GM23338 (cell line): ENCODE data around the gene CCNY. TPM values are rescaled to one million over a fixed set of nuclear protein-coding genes. Genes with fewer than 3 reads are reported as not detected.

ENCODE experiments used
- ATAC-seq: fragments of 200-7000 bp; cut with Tn5 transposase; 3 replicates; pipeline ENCODE4 v1.9.1; 2020
- DNase-seq: peaks from one replicate; pipeline ENCODE4 v3.0.0-alpha.2; 2015; ENCODE audit warnings: low spot score
- H2AFZ ChIP-seq: fragments of 200-600 bp; sonication (generic); 2 replicates; pipeline ENCODE4 v1.8.0; 2016; ENCODE audit warnings: antibody characterized with exemption, mild to moderate bottlenecking, moderate library complexity
- H3F3A ChIP-seq: fragments of 200-600 bp; sonication (generic); replicated peaks from 2 replicates; pipeline ENCODE4 v1.8.0; 2017; ENCODE audit warnings: antibody characterized with exemption, mixed run types, low read depth
- H3K27ac ChIP-seq: fragments of 200-600 bp; sonication (generic); 2 replicates; pipeline ENCODE4 v1.6.1; 2016; ENCODE audit warnings: low read depth
- H3K27me3 ChIP-seq: fragments of 200-600 bp; sonication (generic); 2 replicates; pipeline ENCODE4 v1.8.0; 2016; ENCODE audit warnings: mild to moderate bottlenecking, mixed run types, moderate library complexity; ENCODE audit not compliant: insufficient read depth
- H3K36me3 ChIP-seq: fragments of 200-600 bp; sonication (generic); 2 replicates; pipeline ENCODE4 v1.8.0; 2016; ENCODE audit warnings: mild to moderate bottlenecking; ENCODE audit not compliant: insufficient read depth
- H3K4me1 ChIP-seq: fragments of 200-600 bp; sonication (generic); 2 replicates; pipeline ENCODE4 v1.8.0; 2016; ENCODE audit warnings: mild to moderate bottlenecking, moderate library complexity; ENCODE audit not compliant: insufficient read depth
- H3K4me2 ChIP-seq: fragments of 200-600 bp; sonication (generic); 2 replicates; pipeline ENCODE4 v1.7.1; 2017; ENCODE audit warnings: mixed run types
- H3K4me3 ChIP-seq: fragments of 200-600 bp; sonication (generic); 2 replicates; pipeline ENCODE4 v1.6.1; 2016; ENCODE audit warnings: mixed run types
- H3K79me2 ChIP-seq: fragments of 200-600 bp; sonication (generic); replicated peaks from 2 replicates; pipeline ENCODE4 v1.8.0; 2017; ENCODE audit warnings: mild to moderate bottlenecking; ENCODE audit not compliant: insufficient read depth
- H3K9me2 ChIP-seq: fragments of 200-600 bp; sonication (generic); 2 replicates; pipeline ENCODE4 v1.8.0; 2017; ENCODE audit not compliant: insufficient read depth
- H4K20me1 ChIP-seq: fragments of 200-600 bp; sonication (generic); replicated peaks from 2 replicates; pipeline ENCODE4 v1.8.0; 2017; ENCODE audit warnings: mild to moderate bottlenecking; ENCODE audit not compliant: insufficient read depth
- H3K27ac Mint-ChIP-seq: 2 replicates; pipeline ENCODE4 v1.8.0; 2020; ENCODE audit warnings: inconsistent platforms, mild to moderate bottlenecking, moderate library complexity, mixed read lengths
- H3K27me3 Mint-ChIP-seq: 3 replicates; pipeline ENCODE4 v1.8.0; 2022; ENCODE audit warnings: low read depth, mild to moderate bottlenecking, moderate library complexity, mixed read lengths, inconsistent platforms; ENCODE audit not compliant: insufficient read depth, poor library complexity
- H3K36me3 Mint-ChIP-seq: 3 replicates; pipeline ENCODE4 v1.8.0; 2021; ENCODE audit warnings: low read depth, mild to moderate bottlenecking, inconsistent platforms, moderate library complexity, mixed read lengths
- H3K4me1 Mint-ChIP-seq: 3 replicates; pipeline ENCODE4 v1.8.0; 2020; ENCODE audit warnings: mild to moderate bottlenecking, inconsistent platforms, mixed read lengths
- H3K4me3 Mint-ChIP-seq: 3 replicates; pipeline ENCODE4 v1.8.0; 2021; ENCODE audit warnings: moderate library complexity, mild to moderate bottlenecking, inconsistent platforms, mixed read lengths
- H3K9me3 Mint-ChIP-seq: 3 replicates; pipeline ENCODE4 v1.8.0; 2020; ENCODE audit warnings: moderate library complexity, mild to moderate bottlenecking, inconsistent platforms, mixed read lengths
- CREB1 ChIP-seq: fragments of 250-450 bp; sonication (Bioruptor Pico); IDR thresholded peaks from 2 replicates; pipeline ENCODE4 v1.5.0; 2020; ENCODE audit warnings: low read depth, mild to moderate bottlenecking, moderate library complexity
- EZH2 ChIP-seq: fragments of 200-600 bp; sonication (generic); IDR thresholded peaks from one replicate; pipeline ENCODE4 v1.8.0; 2017; ENCODE audit warnings: antibody characterized with exemption, mild to moderate bottlenecking, low read depth; ENCODE audit not compliant: unreplicated experiment
- JUNB ChIP-seq: IDR thresholded peaks from one replicate; pipeline ENCODE4 v1.6.1; 2016; ENCODE audit warnings: antibody characterized with exemption; ENCODE audit not compliant: unreplicated experiment
- NANOG ChIP-seq: IDR thresholded peaks from 2 replicates; pipeline ENCODE4 v1.6.1; 2016; ENCODE audit warnings: antibody characterized with exemption, borderline replicate concordance
- POLR2AphosphoS5 ChIP-seq: IDR thresholded peaks from 2 replicates; pipeline ENCODE4 v1.6.1; 2016; ENCODE audit warnings: antibody characterized with exemption, low read depth
- STAT1 ChIP-seq: IDR thresholded peaks from one replicate; pipeline ENCODE4 v1.6.1; 2016; ENCODE audit warnings: antibody characterized with exemption; ENCODE audit not compliant: unreplicated experiment
- ZNF114 ChIP-seq: fragments of 250-450 bp; sonication (Bioruptor Pico); IDR thresholded peaks from 2 replicates; pipeline ENCODE4 v1.5.0; 2020; ENCODE audit warnings: mild to moderate bottlenecking, moderate library complexity
- ZNF331 ChIP-seq: fragments of 250-450 bp; sonication (Bioruptor Pico); IDR thresholded peaks from 2 replicates; pipeline ENCODE4 v1.5.0; 2020; ENCODE audit warnings: low read depth, mild to moderate bottlenecking, moderate library complexity
- polyA plus RNA-seq: library from polyadenylated mRNA; unstranded; fragments of >200 nt; fragmentation: Nextera tagmentation; extraction: Ambion mirVana; gene quantifications from 2 replicates; pipeline ENCODE4 v1.2.1, GENCODE V29; 2016
- total RNA-seq: library from RNA; depleted of rRNA; stranded (reverse); fragments of >200 nt; shearing (Covaris generic); gene quantifications from 2 replicates; pipeline ENCODE4 v1.2.3, GENCODE V29; 2014
- TF ChIP-seq, protein P1 (sequence below), 2 experiments: fragments of 200-600 bp in 1 of 2; sonication (generic) in 1 of 2; conservative IDR thresholded peaks; 2 replicates each; pipeline versions ENCODE4 v1.5.1 to v1.6.1; 2016 to 2017; ENCODE audit warnings: antibody characterized with exemption in 2 of 2, low read depth in 2 of 2, mild to moderate bottlenecking in 2 of 2, moderate library complexity in 1 of 2
- TF ChIP-seq, protein P2 (sequence below): IDR thresholded peaks from one replicate; pipeline ENCODE4 v1.6.1; 2018; ENCODE audit warnings: antibody characterized with exemption; ENCODE audit not compliant: unreplicated experiment
- TF ChIP-seq, protein P3 (sequence below): fragments of 250-450 bp; sonication (Bioruptor Pico); IDR thresholded peaks from 2 replicates; pipeline ENCODE4 v1.5.0; 2020; ENCODE audit warnings: mild to moderate bottlenecking, moderate library complexity

Gene CCNY
- total and polyA plus RNA-seq, 2 experiments from 2014 or later = 14.2 to 29.0 TPM

DNA sequence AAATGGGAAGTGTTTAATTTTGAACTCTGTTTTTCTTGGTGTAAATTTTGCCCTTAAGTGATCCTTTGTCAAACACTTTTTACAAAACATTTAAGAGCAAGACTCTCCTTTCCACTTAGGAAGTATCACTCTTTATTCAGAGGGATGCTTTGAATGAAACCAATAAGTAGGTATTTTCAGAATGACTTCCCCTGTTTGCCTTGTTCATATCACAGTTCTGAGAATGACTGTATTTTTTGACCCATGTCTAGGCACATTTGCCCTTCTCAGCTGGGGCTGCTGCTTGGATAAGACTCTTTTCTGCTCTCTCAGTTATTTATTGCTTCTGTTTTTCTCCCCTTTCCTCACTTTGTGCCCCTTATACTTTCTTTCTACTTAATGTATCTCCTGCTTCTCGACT is 98.2 kb downstream of the CCNY start:
- Mint-ChIP-seq H3K4me3 (no peak overlapping the region), H3K4me1 (peaks cover 10% of the 10 kb centered on the region), H3K36me3 (0 out of 3 replicates have a peak, but pooled peaks cover 2% of the 10 kb centered on the region), H3K27ac (peak overlapping the region; percentile 2; the same call in 1 of the 2 replicates), H3K9me3 (no peaks in the 10 kb centered on the region), H3K27me3 (peaks cover 3% of the 10 kb centered on the region)
- TF ChIP-seq JUNB (no peak), POLR2AphosphoS5 (no peak), CREB1 (CRISPR knock-in tag) (no peak), ZNF114 (no peak), EZH2 (no peak), NANOG (no peak), STAT1 (no peak), ZNF331 (no peak)
- TF ChIP-seq, protein P1, sequence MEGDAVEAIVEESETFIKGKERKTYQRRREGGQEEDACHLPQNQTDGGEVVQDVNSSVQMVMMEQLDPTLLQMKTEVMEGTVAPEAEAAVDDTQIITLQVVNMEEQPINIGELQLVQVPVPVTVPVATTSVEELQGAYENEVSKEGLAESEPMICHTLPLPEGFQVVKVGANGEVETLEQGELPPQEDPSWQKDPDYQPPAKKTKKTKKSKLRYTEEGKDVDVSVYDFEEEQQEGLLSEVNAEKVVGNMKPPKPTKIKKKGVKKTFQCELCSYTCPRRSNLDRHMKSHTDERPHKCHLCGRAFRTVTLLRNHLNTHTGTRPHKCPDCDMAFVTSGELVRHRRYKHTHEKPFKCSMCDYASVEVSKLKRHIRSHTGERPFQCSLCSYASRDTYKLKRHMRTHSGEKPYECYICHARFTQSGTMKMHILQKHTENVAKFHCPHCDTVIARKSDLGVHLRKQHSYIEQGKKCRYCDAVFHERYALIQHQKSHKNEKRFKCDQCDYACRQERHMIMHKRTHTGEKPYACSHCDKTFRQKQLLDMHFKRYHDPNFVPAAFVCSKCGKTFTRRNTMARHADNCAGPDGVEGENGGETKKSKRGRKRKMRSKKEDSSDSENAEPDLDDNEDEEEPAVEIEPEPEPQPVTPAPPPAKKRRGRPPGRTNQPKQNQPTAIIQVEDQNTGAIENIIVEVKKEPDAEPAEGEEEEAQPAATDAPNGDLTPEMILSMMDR (conservative IDR thresholded peaks at IDR 0.05; ENCODE audit: low read depth in 2 of 2) = no peak
- TF ChIP-seq, protein P2, sequence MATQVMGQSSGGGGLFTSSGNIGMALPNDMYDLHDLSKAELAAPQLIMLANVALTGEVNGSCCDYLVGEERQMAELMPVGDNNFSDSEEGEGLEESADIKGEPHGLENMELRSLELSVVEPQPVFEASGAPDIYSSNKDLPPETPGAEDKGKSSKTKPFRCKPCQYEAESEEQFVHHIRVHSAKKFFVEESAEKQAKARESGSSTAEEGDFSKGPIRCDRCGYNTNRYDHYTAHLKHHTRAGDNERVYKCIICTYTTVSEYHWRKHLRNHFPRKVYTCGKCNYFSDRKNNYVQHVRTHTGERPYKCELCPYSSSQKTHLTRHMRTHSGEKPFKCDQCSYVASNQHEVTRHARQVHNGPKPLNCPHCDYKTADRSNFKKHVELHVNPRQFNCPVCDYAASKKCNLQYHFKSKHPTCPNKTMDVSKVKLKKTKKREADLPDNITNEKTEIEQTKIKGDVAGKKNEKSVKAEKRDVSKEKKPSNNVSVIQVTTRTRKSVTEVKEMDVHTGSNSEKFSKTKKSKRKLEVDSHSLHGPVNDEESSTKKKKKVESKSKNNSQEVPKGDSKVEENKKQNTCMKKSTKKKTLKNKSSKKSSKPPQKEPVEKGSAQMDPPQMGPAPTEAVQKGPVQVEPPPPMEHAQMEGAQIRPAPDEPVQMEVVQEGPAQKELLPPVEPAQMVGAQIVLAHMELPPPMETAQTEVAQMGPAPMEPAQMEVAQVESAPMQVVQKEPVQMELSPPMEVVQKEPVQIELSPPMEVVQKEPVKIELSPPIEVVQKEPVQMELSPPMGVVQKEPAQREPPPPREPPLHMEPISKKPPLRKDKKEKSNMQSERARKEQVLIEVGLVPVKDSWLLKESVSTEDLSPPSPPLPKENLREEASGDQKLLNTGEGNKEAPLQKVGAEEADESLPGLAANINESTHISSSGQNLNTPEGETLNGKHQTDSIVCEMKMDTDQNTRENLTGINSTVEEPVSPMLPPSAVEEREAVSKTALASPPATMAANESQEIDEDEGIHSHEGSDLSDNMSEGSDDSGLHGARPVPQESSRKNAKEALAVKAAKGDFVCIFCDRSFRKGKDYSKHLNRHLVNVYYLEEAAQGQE = no peak
- no peaks in the 10 kb centered on the region for H3F3A ChIP-seq
- peaks cover 6% of the 10 kb centered on the region for H4K20me1 ChIP-seq
- no peak for ATAC-seq
- DNase-seq = no peak
- no peak overlapping the region for H3K4me2 ChIP-seq
- H3K79me2 ChIP-seq = peaks cover 81% of the 10 kb centered on the region
- no peaks in the 10 kb centered on the region for H3K27me3 ChIP-seq
- H3K36me3 ChIP-seq = no peaks in the 10 kb centered on the region
- peaks cover 10% of the 10 kb centered on the region for H3K4me1 ChIP-seq
- peaks cover 4% of the 10 kb centered on the region; the same call in 1 of the 2 replicates for H3K9me2 ChIP-seq
- no peak overlapping the region for H3K4me3 ChIP-seq
- H2AFZ ChIP-seq = no peak overlapping the region
- H3K27ac ChIP-seq = no peak overlapping the region

DNA sequence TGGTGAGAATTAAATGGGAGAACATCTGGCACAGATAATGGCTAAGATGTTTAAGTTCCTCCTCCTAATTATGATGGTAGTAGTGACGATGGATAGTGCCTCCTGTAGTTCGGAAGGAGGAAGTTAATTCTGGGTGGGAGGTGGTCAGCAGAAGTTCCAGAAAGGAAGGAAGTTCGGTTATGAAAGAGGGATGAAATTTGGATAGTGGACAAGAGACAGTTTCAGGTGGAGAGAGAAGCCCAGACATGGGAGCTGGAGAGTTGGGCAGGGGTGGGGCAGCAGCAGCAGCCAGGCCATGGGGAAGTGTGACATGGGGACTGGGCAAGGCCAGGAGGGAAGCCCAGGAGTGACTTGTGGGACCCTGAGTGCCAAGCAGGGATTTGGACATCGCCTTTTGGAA is 99.5 kb downstream of the CCNY start:
- Mint-ChIP-seq H3K27me3 (peaks cover 3% of the 10 kb centered on the region), H3K4me3 (no peak overlapping the region), H3K36me3 (0 out of 3 replicates have a peak, but pooled peaks cover 2% of the 10 kb centered on the region), H3K27ac (no peak overlapping the region), H3K9me3 (peaks cover 1% of the 10 kb centered on the region; the same call in 2 of the 3 replicates), H3K4me1 (peaks cover 7% of the 10 kb centered on the region; the same call in 2 of the 3 replicates)
- Histone ChIP-seq H3K4me2 (no peak overlapping the region), H3K79me2 (peaks cover 82% of the 10 kb centered on the region), H3K27me3 (no peaks in the 10 kb centered on the region), H3K9me2 (peaks cover 4% of the 10 kb centered on the region; the same call in 1 of the 2 replicates), H4K20me1 (peaks cover 6% of the 10 kb centered on the region), H3K27ac (no peak overlapping the region), H3K4me1 (peaks cover 8% of the 10 kb centered on the region; the same call in 1 of the 2 replicates), H2AFZ (no peak overlapping the region), H3F3A (no peaks in the 10 kb centered on the region), H3K36me3 (no peaks in the 10 kb centered on the region), H3K4me3 (no peak overlapping the region)
- DNase-seq (no peak), ATAC-seq (no peak)
- TF ChIP-seq, protein P3, sequence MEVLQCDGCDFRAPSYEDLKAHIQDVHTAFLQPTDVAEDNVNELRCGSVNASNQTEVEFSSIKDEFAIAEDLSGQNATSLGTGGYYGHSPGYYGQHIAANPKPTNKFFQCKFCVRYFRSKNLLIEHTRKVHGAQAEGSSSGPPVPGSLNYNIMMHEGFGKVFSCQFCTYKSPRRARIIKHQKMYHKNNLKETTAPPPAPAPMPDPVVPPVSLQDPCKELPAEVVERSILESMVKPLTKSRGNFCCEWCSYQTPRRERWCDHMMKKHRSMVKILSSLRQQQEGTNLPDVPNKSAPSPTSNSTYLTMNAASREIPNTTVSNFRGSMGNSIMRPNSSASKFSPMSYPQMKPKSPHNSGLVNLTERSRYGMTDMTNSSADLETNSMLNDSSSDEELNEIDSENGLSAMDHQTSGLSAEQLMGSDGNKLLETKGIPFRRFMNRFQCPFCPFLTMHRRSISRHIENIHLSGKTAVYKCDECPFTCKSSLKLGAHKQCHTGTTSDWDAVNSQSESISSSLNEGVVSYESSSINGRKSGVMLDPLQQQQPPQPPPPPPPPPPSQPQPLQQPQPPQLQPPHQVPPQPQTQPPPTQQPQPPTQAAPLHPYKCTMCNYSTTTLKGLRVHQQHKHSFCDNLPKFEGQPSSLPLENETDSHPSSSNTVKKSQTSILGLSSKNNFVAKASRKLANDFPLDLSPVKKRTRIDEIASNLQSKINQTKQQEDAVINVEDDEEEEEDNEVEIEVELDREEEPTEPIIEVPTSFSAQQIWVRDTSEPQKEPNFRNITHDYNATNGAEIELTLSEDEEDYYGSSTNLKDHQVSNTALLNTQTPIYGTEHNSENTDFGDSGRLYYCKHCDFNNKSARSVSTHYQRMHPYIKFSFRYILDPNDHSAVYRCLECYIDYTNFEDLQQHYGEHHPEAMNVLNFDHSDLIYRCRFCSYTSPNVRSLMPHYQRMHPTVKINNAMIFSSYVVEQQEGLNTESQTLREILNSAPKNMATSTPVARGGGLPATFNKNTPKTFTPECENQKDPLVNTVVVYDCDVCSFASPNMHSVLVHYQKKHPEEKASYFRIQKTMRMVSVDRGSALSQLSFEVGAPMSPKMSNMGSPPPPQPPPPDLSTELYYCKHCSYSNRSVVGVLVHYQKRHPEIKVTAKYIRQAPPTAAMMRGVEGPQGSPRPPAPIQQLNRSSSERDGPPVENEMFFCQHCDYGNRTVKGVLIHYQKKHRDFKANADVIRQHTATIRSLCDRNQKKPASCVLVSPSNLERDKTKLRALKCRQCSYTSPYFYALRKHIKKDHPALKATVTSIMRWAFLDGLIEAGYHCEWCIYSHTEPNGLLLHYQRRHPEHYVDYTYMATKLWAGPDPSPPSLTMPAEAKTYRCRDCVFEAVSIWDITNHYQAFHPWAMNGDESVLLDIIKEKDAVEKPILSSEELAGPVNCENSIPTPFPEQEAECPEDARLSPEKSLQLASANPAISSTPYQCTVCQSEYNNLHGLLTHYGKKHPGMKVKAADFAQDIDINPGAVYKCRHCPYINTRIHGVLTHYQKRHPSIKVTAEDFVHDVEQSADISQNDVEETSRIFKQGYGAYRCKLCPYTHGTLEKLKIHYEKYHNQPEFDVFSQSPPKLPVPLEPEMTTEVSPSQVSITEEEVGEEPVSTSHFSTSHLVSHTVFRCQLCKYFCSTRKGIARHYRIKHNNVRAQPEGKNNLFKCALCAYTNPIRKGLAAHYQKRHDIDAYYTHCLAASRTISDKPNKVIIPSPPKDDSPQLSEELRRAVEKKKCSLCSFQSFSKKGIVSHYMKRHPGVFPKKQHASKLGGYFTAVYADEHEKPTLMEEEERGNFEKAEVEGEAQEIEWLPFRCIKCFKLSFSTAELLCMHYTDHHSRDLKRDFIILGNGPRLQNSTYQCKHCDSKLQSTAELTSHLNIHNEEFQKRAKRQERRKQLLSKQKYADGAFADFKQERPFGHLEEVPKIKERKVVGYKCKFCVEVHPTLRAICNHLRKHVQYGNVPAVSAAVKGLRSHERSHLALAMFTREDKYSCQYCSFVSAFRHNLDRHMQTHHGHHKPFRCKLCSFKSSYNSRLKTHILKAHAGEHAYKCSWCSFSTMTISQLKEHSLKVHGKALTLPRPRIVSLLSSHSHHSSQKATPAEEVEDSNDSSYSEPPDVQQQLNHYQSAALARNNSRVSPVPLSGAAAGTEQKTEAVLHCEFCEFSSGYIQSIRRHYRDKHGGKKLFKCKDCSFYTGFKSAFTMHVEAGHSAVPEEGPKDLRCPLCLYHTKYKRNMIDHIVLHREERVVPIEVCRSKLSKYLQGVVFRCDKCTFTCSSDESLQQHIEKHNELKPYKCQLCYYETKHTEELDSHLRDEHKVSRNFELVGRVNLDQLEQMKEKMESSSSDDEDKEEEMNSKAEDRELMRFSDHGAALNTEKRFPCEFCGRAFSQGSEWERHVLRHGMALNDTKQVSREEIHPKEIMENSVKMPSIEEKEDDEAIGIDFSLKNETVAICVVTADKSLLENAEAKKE (CRISPR knock-in tag) = no peak
- TF ChIP-seq ZNF114 = no peak
- TF ChIP-seq POLR2AphosphoS5 = no peak
